Stomach smooth muscle (tissue), 2 donors: ENCODE results near the gene METTL25B.

Source experiments
- H3K27ac ChIP-seq: one replicate; pipeline ENCODE4 v1.7.0; 2013; ENCODE audit warnings: mild to moderate bottlenecking, low read length, inconsistent platforms
- H3K27me3 ChIP-seq, 2 donors: one replicate each; pipeline ENCODE4 v1.7.0; 2013; ENCODE audit warnings: low read length in 2 of 2; ENCODE audit not compliant: insufficient read depth in 2 of 2, control insufficient read depth in 1 of 2
- H3K36me3 ChIP-seq, 2 donors: one replicate each; pipeline ENCODE4 v1.7.0; 2013; ENCODE audit warnings: low read length in 2 of 2; ENCODE audit not compliant: control insufficient read depth in 2 of 2, insufficient read depth in 2 of 2
- H3K4me1 ChIP-seq: one replicate; pipeline ENCODE4 v1.7.0; 2013; ENCODE audit warnings: low read length; ENCODE audit not compliant: control insufficient read depth, insufficient read depth
- H3K4me3 ChIP-seq, 2 donors: one replicate each; pipeline ENCODE4 v1.7.0; 2013; ENCODE audit warnings: low read length in 2 of 2
- H3K9ac ChIP-seq, 2 donors: one replicate each; pipeline ENCODE4 v1.7.0; 2013; ENCODE audit warnings: low read length in 2 of 2, mild to moderate bottlenecking in 1 of 2
- H3K9me3 ChIP-seq, 2 donors: one replicate each; pipeline ENCODE4 v1.7.0; 2013; ENCODE audit warnings: low read length in 2 of 2; ENCODE audit not compliant: control insufficient read depth in 2 of 2
- donor health status: healthy.
- donor health status: Pancreatic carcinoma.

METTL25B gene

DNA sequence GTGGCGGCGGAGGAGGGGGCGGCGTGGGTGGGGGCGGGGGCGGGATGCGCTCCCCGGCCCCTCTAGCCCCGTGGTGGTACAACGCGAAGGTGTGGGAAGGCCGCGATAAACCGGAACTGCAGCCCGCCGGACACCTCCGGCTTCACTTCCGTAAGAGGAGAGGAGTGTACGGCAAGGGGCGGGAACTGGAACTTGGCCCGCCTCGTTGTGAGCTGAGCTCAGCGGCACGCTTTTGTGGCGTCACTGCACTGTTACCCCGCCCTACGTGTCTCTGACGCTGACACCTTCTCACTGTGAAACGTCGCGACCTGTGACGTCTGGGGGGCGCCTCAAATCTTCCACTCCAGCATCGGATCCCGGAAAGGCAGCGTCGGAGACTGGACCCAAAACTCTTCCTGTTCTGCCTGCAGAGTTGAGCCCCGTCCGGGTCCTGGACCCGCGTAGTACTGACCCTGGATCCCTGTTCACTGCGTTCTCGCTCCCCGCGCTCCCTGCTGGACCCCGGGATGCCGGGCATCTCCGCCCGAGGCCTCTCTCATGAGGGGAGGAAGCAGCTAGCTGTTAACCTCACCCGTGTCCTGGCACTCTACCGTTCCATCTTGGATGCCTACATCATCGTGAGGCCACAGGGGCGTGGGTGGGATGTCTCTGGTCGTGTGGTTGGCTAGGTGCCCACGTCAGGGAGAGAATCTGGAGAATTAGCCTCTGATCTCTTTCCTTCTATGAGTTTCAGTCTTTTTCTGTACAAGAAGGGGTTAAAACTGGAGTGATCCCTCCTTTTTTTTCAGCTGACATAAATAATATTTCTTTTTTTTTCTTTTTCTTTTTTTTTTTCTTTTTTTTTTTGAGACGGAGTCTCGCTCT, 562 bp downstream of the METTL25B start, which contains the start of gene ISG20L2:
TSS of gene ISG20L2 (minus strand) at position 168 of the 864 bp plus-strand sequence. CDS start 1,114 bp downstream, outside the sequence.
- Histone ChIP-seq H3K27me3 (no peaks in the 10 kb centered on the region), H3K36me3 (peaks cover 17 to 25% of the 10 kb centered on the region in 2 donors), H3K27ac (peak within 1 kb of the TSS; percentile 99), H3K4me3 (peak within 1 kb of the TSS; percentile 88 to 99), H3K9ac (peak within 1 kb of the TSS; percentile 96 to 99), H3K4me1 (peaks cover 39% of the 10 kb centered on the region), H3K9me3 (no peaks in the 10 kb centered on the region)

DNA sequence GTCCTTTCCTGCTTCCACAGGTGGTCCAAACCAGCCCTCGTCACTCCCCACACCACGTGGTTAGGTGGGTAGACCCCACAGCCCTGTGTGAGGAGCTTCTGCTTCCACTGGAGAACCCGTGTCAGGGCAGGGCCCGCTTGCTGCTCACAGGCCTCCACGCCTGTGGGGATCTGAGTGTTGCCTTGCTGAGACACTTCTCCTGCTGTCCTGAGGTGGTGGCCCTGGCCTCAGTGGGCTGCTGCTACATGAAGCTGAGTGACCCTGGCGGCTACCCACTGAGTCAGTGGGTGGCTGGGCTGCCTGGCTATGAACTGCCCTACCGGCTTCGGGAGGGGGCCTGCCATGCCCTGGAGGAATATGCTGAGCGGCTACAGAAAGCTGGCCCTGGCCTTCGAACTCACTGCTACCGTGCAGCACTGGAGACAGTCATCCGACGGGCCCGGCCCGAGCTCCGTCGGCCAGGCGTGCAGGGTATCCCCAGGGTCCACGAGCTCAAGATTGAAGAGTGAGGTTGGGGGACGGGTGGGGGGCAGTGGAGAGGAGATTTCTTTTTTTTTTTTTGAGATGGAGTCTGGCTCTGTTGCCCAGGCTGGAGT, 5.8 kb downstream of the METTL25B start:
- Histone ChIP-seq H3K9ac (no peak overlapping the region), H3K4me3 (no peak overlapping the region), H3K9me3 (no peaks in the 10 kb centered on the region), H3K27ac (no peak overlapping the region), H3K27me3 (no peaks in the 10 kb centered on the region), H3K36me3 (peaks cover 24 to 33% of the 10 kb centered on the region in 2 donors), H3K4me1 (peaks cover 1% of the 10 kb centered on the region)

DNA sequence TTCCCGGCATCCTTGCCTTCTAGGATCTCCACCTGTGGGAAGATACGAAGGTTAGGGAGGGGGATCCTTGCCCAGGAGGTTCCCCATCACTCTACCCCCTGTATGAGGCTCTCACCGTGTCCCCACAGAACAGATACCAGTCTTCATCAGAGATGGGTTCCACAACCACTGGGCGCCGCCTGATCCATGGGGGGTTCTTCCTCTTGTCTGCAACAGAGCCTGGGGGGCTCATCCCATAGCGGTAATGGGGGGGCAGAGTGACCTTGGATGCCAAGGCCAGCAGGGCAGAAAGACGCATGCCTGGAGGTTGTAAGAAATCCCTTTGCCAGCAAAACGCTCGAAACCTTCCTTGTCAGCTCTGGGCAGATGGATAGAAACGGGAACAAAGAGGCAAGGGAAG, 10.1 kb downstream of the METTL25B start:
- Histone ChIP-seq H3K4me3 (no peak overlapping the region), H3K9me3 (no peaks in the 10 kb centered on the region), H3K27ac (no peak overlapping the region), H3K4me1 (peaks cover 10% of the 10 kb centered on the region), H3K9ac (no peak overlapping the region), H3K36me3 (peaks cover 33% of the 10 kb centered on the region in 2 donors), H3K27me3 (no peaks in the 10 kb centered on the region)

DNA sequence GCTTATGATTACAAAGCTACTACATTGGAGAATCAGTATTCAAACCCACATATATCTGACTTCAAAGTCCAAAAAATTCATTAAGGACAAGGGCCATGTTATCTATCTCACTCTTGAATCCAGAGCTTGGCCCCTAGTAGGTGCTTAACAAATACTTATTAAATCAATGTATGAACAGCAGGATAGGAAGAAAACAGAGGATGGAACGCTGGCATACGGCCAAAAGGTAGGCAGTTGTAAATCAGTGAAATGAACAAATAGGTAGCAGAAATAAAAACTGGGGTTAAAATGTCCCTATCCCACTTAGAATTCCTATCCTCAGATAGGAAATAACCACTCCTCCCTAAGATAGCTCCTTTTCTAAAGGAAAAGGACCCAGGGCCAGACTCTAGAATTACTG, 10.6 kb downstream of the METTL25B start:
- no peaks in the 10 kb centered on the region for H3K9me3 ChIP-seq
- H3K9ac ChIP-seq: no peak overlapping the region
- no peak overlapping the region for H3K27ac ChIP-seq
- H3K27me3 ChIP-seq: no peaks in the 10 kb centered on the region
- H3K4me1 ChIP-seq: peaks cover 10% of the 10 kb centered on the region
- no peak overlapping the region for H3K4me3 ChIP-seq
- H3K36me3 ChIP-seq: peaks cover 28 to 34% of the 10 kb centered on the region in 2 donors

DNA sequence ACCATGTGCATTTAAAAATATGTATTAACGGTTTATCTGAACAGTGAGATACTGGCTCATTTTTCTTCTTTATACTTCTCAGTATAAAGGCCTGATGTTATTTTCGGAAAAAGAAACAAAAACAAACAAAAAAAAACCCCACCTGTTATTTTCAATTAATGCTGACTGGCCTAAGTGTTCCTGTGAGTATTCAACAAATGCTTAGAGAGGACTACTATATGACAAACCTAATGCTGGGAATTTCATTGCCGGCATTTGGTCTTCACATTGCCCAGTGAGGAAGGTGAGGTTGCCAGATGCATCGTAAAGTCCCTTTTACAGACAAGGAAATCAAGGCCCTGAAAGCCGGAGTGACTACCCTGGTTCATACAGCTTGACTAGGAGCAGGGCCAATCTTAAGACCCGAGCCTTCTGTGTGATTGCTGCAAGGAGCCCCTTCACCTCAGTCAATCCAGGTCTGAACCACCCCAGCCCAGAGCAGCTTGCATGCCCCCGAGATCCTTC, 12.0 kb downstream of the METTL25B start:
- Histone ChIP-seq H3K27me3 (no peaks in the 10 kb centered on the region), H3K36me3 (peaks cover 28 to 37% of the 10 kb centered on the region in 2 donors), H3K4me3 (peak overlapping the region; percentile 94 to 97), H3K27ac (peak overlapping the region; percentile 94), H3K9ac (peak overlapping the region; percentile 85 to 95), H3K4me1 (peaks cover 17% of the 10 kb centered on the region), H3K9me3 (no peaks in the 10 kb centered on the region)

DNA sequence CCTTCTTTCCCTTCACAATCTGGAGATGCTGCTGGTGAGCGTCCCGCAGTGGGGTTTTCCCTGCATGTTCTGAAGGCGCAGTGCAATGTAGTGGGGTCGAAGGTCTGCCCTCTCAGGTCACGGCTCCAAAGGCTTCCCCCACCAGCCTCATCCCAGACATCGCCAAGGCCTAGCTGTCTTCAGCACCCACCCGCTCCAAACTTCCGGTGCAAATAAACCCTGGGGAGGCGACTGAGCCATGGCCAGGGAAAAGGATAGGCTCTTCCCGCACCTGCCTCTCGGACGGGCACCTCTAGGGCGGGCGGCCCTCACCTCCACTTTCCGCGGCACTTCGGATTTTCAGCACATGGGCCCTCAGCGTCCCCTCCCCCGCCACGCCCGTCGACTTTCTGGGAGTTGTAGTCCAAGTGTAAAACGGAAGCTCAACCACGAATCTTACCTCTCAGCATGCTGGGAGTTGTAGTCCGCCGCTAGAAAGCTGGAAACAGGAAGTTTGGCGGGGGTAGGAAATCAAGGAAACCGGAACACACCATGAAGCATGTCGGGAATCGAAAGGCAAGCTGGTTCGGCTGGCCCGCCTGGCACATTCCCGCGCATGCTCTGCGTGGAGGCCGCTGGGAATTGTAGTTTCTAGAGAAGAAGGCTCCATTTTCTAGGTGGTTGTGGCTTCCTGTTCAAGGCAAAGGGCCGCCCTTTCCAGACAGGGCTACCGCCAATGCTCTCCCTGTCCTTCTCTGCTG, 12.6 kb downstream of the METTL25B start, which contains the start of gene MRPL24:
TSS of gene MRPL24 (minus strand) at position 348 of the 740 bp plus-strand sequence. CDS start 2,384 bp downstream, outside the sequence.
- Histone ChIP-seq H3K9me3 (no peaks in the 10 kb centered on the region), H3K4me3 (peak within 1 kb of the TSS; percentile 94 to 97), H3K36me3 (peaks cover 24 to 35% of the 10 kb centered on the region in 2 donors), H3K27ac (peak within 1 kb of the TSS; percentile 94), H3K4me1 (peaks cover 22% of the 10 kb centered on the region), H3K9ac (peak within 1 kb of the TSS; percentile 85 to 95), H3K27me3 (no peaks in the 10 kb centered on the region)

DNA sequence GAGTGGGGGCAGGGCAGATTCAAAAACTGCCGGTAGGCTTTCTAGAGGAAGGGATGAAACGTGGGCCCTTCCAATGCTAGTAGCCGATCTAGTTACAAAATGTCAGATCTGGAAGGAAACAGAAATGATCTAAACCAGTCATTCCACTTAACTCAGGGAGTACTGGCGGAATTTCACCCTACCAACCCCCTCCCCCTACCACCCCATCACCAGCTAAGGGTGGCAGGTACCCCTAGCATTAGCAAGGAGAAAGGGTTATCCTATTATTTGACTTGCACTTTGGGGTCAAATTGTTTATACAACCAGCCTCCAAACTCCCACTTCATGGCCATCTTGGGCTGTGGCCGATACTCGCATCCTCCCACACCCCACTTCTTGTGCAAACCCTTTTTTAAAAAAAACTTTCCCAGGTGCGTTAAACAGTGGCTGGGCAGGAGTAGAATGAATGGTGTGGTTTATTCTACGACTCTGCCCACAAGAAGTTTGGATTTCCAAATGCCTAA, 13.3 kb downstream of the METTL25B start:
- peak overlapping the region; percentile 61 to 94 for H3K4me3 ChIP-seq

DNA sequence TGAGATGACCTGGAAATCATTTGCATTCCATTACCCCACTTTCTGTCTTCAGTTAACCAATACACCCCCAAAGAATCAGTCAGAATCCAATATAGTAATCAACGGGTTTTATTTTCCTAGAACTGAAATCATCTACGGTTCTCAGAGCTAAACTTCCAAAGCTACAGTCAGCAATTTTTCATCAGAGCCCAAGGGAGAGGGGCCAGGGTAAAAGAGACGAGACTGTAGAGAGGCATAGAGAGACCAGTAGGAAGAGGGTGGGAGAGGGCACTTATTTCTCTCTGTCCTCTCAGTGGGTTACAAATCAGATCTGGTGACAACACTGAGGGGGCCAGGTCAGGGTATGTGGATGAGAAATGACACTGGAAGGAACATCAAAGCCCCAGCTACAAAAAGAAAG, 13.7 kb downstream of the METTL25B start:
- Histone ChIP-seq H3K27ac (peak overlapping the region; percentile 94), H3K4me3 (no peak overlapping the region), H3K4me1 (peaks cover 28% of the 10 kb centered on the region), H3K9me3 (no peaks in the 10 kb centered on the region), H3K27me3 (no peaks in the 10 kb centered on the region), H3K9ac (no peak overlapping the region), H3K36me3 (peaks cover 18 to 28% of the 10 kb centered on the region in 2 donors)

More for the DNA sequence above, 13.3 kb downstream of the METTL25B start:
- Histone ChIP-seq H3K27me3 (no peaks in the 10 kb centered on the region), H3K36me3 (peaks cover 21 to 33% of the 10 kb centered on the region in 2 donors), H3K9me3 (no peaks in the 10 kb centered on the region), H3K4me1 (peaks cover 28% of the 10 kb centered on the region), H3K27ac (peak overlapping the region; percentile 94), H3K9ac (peak overlapping the region; percentile 36 to 64)

DNA sequence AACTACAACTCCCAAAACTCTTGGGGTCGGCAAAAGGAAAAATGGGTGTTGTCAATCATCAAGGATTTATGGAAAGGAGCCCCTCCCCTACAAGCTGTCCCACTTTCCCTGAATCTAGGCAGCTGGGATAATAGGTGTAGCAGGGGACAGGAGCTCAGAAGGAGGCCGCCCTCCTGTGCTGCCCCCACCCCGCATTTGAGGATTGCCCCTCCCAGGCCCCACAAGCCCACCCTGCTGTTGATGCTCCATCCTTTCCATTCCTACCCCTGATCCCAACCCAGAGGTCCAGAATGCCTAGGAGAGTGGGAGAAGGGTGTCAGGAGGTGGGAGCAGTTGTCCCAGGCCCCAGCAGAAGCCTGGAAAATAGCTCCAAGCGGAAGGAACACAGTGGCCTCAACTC, 14.5 kb downstream of the METTL25B start:
- Histone ChIP-seq H3K27me3 (no peaks in the 10 kb centered on the region), H3K27ac (no peak overlapping the region), H3K9ac (no peak overlapping the region), H3K4me3 (no peak overlapping the region), H3K36me3 (peaks cover 14 to 25% of the 10 kb centered on the region in 2 donors), H3K9me3 (no peaks in the 10 kb centered on the region), H3K4me1 (peaks cover 35% of the 10 kb centered on the region)
